ENCODE results near the gene TNS2.

DNA sequence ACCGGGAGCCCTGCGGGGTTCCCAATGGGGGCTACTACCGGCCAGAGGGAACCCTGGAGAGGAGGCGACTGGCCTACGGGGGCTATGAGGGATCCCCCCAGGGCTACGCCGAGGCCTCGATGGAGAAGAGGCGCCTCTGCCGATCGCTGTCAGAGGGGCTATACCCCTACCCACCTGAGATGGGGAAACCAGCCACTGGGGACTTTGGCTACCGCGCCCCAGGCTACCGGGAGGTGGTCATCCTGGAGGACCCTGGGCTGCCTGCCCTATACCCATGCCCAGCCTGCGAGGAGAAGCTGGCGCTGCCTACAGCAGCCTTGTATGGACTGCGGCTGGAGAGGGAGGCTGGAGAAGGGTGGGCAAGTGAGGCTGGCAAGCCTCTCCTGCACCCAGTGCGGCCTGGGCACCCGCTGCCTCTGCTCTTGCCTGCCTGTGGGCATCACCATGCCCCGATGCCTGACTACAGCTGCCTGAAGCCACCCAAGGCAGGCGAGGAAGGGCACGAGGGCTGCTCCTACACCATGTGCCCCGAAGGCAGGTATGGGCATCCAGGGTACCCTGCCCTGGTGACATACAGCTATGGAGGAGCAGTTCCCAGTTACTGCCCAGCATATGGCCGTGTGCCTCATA, 9.7 kb downstream of the TNS2 start:
- TF ChIP-seq EZH2 (IDR thresholded peaks at IDR 0.05; ENCODE audit: low read depth) (no peak), CTCF (conservative IDR thresholded peaks at IDR 0.05) (no peak)

All from PC-9 (cell line).